Uterus (tissue), 2 donors: ENCODE results near the gene SARS2.

Experiments
- POLR2A ChIP-seq, 2 donors: fragments of 450-650 bp; IDR thresholded peaks; one replicate each; pipeline ENCODE4 v1.6.1; 2016; ENCODE audit warnings: antibody characterized with exemption in 2 of 2, mild to moderate bottlenecking in 1 of 2, moderate library complexity in 1 of 2
- TF ChIP-seq, protein P1 (sequence below), 4 experiments: fragments of 200-600 bp in 2 of 4; fragments of 450-650 bp in 2 of 4; sonication (generic) in 2 of 4; IDR thresholded peaks; one replicate each; pipeline ENCODE4 v1.5.1; 2016 to 2019; ENCODE audit warnings: antibody characterized with exemption in 4 of 4, mild to moderate bottlenecking in 2 of 4, moderate library complexity in 1 of 4

DNA sequence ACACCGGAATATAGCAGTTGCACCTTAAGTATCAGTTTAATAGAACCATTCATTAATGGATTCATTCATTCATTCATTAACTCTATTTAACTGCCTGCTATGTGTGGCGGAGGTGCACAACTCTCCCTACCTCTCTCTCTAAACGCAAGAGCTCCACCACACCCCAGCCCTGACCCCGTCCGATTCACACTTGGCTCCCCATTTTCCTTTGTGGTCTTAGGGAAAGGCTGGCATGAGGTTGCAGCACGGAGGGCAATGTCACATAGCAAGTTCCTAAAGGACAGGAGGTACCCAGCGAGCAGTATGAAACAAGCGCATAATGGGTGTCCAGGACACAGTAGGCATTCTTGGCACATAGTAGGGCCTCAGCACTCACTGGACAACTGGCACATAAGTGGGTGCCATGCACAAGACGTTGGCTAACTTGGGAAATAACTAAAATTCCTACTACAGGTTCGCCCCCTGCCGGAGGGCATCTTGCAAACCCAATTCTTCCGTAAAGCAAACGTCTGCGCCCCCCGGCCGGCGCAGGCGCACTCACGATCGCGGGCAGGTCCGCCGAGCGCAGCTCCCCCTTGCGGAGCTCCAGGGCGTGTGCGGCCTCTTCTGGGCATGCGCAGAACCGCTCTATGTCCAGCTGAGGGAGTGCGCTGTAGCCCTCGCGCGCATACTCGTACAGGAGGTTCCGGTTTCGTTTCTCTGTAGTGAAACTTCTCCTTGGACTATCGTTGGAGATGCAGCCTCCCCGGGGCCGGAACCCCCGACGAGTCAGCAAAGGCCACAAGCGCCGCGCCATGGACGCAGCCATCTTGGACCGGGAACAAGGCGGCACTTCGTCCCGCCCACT is at the start of gene SARS2:
- TF ChIP-seq, protein P1, sequence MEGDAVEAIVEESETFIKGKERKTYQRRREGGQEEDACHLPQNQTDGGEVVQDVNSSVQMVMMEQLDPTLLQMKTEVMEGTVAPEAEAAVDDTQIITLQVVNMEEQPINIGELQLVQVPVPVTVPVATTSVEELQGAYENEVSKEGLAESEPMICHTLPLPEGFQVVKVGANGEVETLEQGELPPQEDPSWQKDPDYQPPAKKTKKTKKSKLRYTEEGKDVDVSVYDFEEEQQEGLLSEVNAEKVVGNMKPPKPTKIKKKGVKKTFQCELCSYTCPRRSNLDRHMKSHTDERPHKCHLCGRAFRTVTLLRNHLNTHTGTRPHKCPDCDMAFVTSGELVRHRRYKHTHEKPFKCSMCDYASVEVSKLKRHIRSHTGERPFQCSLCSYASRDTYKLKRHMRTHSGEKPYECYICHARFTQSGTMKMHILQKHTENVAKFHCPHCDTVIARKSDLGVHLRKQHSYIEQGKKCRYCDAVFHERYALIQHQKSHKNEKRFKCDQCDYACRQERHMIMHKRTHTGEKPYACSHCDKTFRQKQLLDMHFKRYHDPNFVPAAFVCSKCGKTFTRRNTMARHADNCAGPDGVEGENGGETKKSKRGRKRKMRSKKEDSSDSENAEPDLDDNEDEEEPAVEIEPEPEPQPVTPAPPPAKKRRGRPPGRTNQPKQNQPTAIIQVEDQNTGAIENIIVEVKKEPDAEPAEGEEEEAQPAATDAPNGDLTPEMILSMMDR (IDR thresholded peaks at IDR 0.05), result peak; percentile 98 to 99 (median 98)
- no peak for TF ChIP-seq POLR2A (IDR thresholded peaks at IDR 0.05)
